IPS-15b (cell line): ENCODE results near the gene MPP7.

Source experiments
- H3K27me3 ChIP-seq: one replicate; pipeline ENCODE4 v1.6.1; 2013; ENCODE audit warnings: low read length; ENCODE audit not compliant: control insufficient read depth, insufficient read depth
- H3K36me3 ChIP-seq: one replicate; pipeline ENCODE4 v1.6.1; 2013; ENCODE audit warnings: low read length; ENCODE audit not compliant: control insufficient read depth, insufficient read depth
- H3K4me1 ChIP-seq: one replicate; pipeline ENCODE4 v1.6.1; 2013; ENCODE audit warnings: mild to moderate bottlenecking, low read length; ENCODE audit not compliant: control insufficient read depth, insufficient read depth
- H3K4me3 ChIP-seq: one replicate; pipeline ENCODE4 v1.5.1; 2013; ENCODE audit warnings: low read depth, low read length
- H3K9ac ChIP-seq: one replicate; pipeline ENCODE4 v1.6.1; 2013; ENCODE audit warnings: low read depth, mild to moderate bottlenecking, low read length
- H3K9me3 ChIP-seq: one replicate; pipeline ENCODE4 v1.6.1; 2013; ENCODE audit warnings: mild to moderate bottlenecking, low read length; ENCODE audit not compliant: control insufficient read depth, insufficient read depth

The MPP7 gene

GRCh38 chr10:28283251-28283650 is 19.6 kb downstream of the MPP7 start:
- no peak overlapping the region for H3K9ac ChIP-seq
- no peaks in the 10 kb centered on the region for H3K27me3 ChIP-seq
- H3K36me3 ChIP-seq: no peaks in the 10 kb centered on the region
- no peak overlapping the region for H3K4me3 ChIP-seq
- H3K9me3 ChIP-seq: no peaks in the 10 kb centered on the region
- H3K4me1 ChIP-seq: no peaks in the 10 kb centered on the region

GRCh38 chr10:28282336-28282735 is 20.5 kb downstream of the MPP7 start:
- Histone ChIP-seq H3K27me3 (no peaks in the 10 kb centered on the region), H3K4me3 (no peak overlapping the region)

DNA sequence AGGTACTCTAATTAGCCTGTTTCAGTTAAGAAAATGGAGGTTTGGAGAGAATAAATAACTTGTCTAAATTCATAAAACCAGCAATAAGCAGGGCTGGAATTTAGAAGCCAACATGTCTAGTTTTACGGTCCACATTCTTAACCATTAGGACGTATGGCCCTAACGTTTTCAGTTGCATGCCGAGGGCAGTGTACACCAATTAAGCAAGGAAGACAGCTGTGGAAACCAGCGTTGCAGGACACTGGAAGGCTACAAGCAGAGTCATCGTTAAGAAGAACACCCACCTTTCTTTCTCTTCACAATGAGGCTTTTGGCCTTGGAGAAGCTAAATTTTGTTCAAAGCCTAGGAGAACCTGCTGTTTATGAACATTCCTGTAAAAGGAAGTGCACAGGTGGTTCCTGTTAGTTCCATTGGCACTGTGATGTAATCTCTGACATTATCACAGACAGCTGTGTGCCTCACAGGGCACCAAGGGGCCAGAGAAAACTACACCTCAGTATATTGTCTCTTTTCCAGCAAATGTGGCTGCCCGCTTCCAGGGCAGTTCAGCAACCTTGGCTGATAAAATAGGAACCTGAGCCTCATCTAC is 21.0 kb downstream of the MPP7 start:
- Histone ChIP-seq H3K27me3 (no peaks in the 10 kb centered on the region), H3K4me3 (no peak overlapping the region), H3K9me3 (no peaks in the 10 kb centered on the region), H3K4me1 (no peaks in the 10 kb centered on the region), H3K36me3 (no peaks in the 10 kb centered on the region), H3K9ac (no peak overlapping the region)

More at GRCh38 chr10:28282336-28282735, 20.5 kb downstream of the MPP7 start:
- H3K9ac ChIP-seq: no peak overlapping the region
- no peaks in the 10 kb centered on the region for H3K9me3 ChIP-seq
- no peaks in the 10 kb centered on the region for H3K36me3 ChIP-seq
- H3K4me1 ChIP-seq: no peaks in the 10 kb centered on the region

- Histone ChIP-seq H3K27me3 (no peaks in the 10 kb centered on the region), H3K9ac (no peak overlapping the region), H3K4me3 (no peak overlapping the region), H3K4me1 (no peaks in the 10 kb centered on the region), H3K36me3 (no peaks in the 10 kb centered on the region), H3K9me3 (no peaks in the 10 kb centered on the region)
These were observed 22.2 kb downstream of the MPP7 start for GRCh38 chr10:28280652-28281051.

DNA sequence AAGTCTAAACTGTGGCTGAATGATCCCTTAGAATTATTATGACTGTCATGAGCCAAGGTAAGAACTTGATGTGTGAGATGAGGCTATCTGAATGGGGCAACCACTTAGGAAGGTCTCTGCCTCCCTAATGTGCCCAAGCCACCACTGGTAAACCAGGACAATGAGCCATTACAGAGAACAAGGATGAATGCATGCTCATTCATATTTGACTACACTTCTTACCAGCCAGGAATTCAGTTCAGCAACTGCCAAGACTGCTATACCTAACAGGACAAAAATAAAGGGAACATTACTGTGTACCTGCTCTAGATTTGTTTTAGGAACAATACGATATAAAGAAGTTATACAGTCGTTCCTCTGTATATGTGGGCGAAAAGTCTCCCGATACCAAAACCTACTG is 23.0 kb downstream of the MPP7 start:
- Histone ChIP-seq H3K27me3 (no peaks in the 10 kb centered on the region), H3K4me1 (no peaks in the 10 kb centered on the region), H3K9ac (no peak overlapping the region), H3K9me3 (no peaks in the 10 kb centered on the region), H3K4me3 (no peak overlapping the region), H3K36me3 (no peaks in the 10 kb centered on the region)

- Histone ChIP-seq H3K9me3 (no peaks in the 10 kb centered on the region), H3K4me1 (no peaks in the 10 kb centered on the region), H3K4me3 (no peak overlapping the region), H3K9ac (no peak overlapping the region), H3K36me3 (no peaks in the 10 kb centered on the region), H3K27me3 (no peaks in the 10 kb centered on the region)
These were observed 24.0 kb downstream of the MPP7 start for GRCh38 chr10:28278842-28279241.

DNA sequence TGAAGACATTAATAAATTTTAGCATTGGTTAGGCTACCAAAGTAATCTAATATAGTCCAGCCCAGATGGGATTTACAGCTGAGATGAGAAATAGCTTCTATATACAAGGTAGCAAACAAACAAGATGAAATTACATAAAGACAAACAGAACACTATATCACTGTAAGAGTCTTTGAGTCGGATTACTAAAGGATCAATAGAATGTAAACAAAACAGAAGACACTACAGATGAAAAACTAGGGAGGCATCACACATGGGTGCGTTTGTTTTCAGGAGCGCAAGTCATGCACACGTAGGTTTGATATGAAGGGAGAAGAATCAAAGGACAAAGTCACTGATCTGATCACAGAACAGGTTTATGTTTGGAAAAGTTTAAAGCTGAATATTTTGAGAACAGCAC is 26.5 kb downstream of the MPP7 start:
- Histone ChIP-seq H3K36me3 (no peaks in the 10 kb centered on the region), H3K9ac (no peak overlapping the region), H3K9me3 (no peaks in the 10 kb centered on the region), H3K27me3 (no peaks in the 10 kb centered on the region), H3K4me3 (no peak overlapping the region), H3K4me1 (no peaks in the 10 kb centered on the region)

GRCh38 chr10:28274475-28274874 is 28.4 kb downstream of the MPP7 start:
- Histone ChIP-seq H3K4me3 (no peak overlapping the region), H3K27me3 (no peaks in the 10 kb centered on the region), H3K4me1 (peaks cover 2% of the 10 kb centered on the region), H3K9me3 (no peaks in the 10 kb centered on the region), H3K36me3 (no peaks in the 10 kb centered on the region), H3K9ac (no peak overlapping the region)

- H3K9me3 ChIP-seq: no peaks in the 10 kb centered on the region
- no peak overlapping the region for H3K4me3 ChIP-seq
- no peaks in the 10 kb centered on the region for H3K36me3 ChIP-seq
- H3K4me1 ChIP-seq: peaks cover 2% of the 10 kb centered on the region
- no peaks in the 10 kb centered on the region for H3K27me3 ChIP-seq
- no peak overlapping the region for H3K9ac ChIP-seq
These were observed 29.5 kb downstream of the MPP7 start for GRCh38 chr10:28273343-28273742.

DNA sequence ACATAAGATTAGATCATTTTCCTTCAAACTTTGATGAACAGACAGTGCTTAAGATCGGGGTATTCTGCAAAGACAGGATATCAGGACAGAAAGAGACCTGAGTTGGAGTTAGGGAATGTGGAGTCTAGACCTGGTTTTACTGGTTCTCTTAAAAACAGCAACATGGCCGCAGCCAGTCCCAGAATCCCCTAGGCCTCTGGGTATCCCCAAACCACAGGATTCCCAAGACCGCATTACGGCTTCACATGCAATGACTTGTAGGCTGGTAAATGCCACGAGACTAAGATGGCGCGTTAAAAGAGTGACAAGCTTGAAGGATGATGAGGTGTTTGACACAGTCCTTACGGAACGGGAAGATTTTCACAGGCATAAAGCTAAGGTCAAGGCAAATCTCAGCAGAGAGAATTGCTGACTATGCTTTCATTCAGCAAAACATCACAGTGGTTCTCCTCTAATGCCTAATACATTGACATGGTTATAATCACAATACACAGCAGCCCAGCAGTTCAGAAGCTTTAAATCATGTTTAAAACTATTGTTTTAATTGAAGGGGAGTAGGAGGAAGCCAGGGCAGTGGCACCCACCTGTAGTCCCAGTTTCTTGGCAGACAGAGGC is 32.9 kb downstream of the MPP7 start:
- no peak overlapping the region for H3K4me3 ChIP-seq
- no peaks in the 10 kb centered on the region for H3K9me3 ChIP-seq
- H3K4me1 ChIP-seq: peaks cover 2% of the 10 kb centered on the region
- H3K9ac ChIP-seq: no peak overlapping the region
- no peaks in the 10 kb centered on the region for H3K27me3 ChIP-seq
- no peaks in the 10 kb centered on the region for H3K36me3 ChIP-seq

DNA sequence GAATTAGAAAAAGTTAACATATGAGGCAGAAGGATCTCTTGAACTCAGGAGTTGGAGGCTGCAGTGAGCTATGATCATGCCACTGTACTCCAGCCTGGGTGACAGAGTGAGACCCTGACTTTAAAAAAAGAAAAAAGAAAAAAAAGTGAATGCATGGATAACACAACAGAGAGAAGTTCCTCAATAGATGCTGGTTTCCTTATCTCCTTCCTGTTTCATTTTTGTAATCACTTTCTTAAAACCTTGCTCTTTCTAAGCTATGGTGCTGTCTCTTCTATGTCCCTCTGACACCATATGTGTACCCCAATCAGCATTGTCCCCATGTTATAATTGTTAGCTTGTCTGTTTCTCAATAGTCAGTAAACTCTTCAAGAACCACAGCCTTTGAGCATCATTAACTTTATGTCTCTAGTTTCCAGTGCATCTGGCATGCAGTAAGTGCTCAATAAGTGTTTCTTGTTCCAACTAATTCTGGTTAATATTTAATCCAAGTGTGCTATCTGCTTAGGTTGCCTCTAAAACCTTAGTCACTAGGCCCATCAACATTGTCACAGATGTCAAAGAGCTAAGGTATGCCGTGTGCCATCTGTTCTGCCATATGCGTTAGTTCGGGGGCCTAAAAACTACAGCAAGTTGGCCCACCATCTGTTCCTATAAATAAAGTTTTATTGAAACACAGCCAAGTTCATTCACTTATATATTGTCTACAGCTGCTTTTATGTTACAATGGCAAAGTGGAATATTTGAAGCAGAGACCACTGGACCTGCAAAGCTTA is 36.2 kb downstream of the MPP7 start:
- Histone ChIP-seq H3K4me1 (peaks cover 2% of the 10 kb centered on the region), H3K36me3 (no peaks in the 10 kb centered on the region), H3K9ac (no peak overlapping the region), H3K9me3 (no peaks in the 10 kb centered on the region), H3K27me3 (no peaks in the 10 kb centered on the region), H3K4me3 (no peak overlapping the region)
